ENCODE measurements around the gene MAST1. TPM values are rescaled to one million over a fixed set of nuclear protein-coding genes. Genes with fewer than 3 reads are reported as not detected.
"Not testable (repeated sequence)": the region's sequence is repeated elsewhere in the genome, so short reads cannot be mapped to it uniquely, and the experiment has no call there.

The MAST1 gene
- total RNA-seq, 6 donors from 2014 or later, result 0.17 to 0.89 (median 0.61) TPM; not detected in 3

DNA sequence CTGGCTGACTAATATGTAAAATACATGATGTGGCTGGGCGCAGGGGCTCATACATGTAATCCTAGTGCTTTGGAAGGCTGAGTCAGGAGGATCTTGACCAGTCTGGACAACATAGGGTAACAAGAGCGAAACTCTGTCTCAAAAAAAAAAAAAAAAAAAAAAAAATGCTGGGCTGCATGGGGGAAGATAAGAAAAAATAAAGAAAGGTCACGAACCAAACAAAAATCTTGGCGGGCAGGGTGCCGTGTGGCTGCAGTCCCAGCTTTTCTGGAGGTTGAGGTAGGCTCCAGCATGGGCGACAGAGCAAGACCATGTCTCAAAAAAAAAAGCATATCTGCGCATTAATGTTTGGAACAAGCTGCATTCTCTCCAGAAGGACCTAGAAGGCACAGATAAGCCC lies 23.2 kb upstream of the MAST1 start:
- 93 to 94% methylated on average over 7 of the region's 7 CpGs for WGBS, 2 donors
- H3K4me3 ChIP-seq, result no peak overlapping the region
- TF ChIP-seq EP300 (IDR thresholded peaks at IDR 0.05) (no peak), POLR2A (IDR thresholded peaks at IDR 0.05) (no peak), POLR2AphosphoS5 (IDR thresholded peaks at IDR 0.05) (no peak), CTCF (IDR thresholded peaks at IDR 0.05) (no peak)
- no peak overlapping the region for H3K27ac ChIP-seq
- H3K36me3 ChIP-seq, result peaks cover 0 to 19% (median 8%) of the 10 kb centered on the region in 4 donors
- ATAC-seq (ENCODE audit: low FRiP score in 2 of 2), result no peak
- H3K9me3 ChIP-seq, result no peaks in the 10 kb centered on the region
- DNase-seq, result no peak
- no peaks in the 10 kb centered on the region for H3K4me1 ChIP-seq
- no peaks in the 10 kb centered on the region for H3K27me3 ChIP-seq

DNA sequence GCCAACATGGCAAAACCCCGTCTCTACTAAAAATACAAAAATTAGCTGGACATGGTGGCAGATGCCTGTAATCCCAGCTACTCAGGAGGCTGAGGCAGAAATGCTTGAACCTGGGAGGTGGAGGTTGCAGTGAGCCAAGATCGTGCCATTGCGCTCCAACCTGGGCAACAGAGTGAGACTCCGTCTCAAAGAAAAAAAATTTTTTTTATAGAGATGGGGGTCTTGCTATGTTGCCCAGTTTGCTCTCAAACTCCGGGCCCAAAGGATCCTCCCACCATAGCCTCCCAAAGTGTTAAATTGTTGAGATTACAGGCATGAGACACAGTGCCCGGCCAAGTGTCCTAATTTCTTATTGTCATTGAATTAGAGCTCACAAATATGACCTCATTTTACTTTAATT lies 21.1 kb upstream of the MAST1 start:
- DNase-seq, H3K4me1 ChIP-seq: not testable (repeated sequence)
- WGBS, 2 donors, result 94 to 95% methylated on average over 6 of the region's 6 CpGs

DNA sequence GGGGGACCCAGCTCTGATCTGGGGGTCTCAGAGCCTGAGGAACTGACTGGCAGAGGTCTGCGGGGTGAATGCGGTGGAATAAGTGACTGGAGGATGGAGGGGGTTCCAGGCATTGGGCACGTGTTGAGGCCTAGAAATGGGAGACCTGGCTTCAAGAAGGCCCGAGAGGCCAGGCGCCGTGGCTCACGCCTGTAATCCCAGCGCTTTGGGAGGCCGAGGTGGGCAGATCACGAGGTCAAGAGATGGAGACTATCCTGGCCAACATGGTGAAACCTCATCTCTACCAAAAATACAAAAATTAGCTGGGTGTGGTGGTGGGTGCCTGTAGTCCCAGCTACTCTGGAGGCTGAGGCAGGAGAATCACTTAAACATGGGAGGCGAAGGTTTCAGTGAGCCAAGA lies 20.5 kb upstream of the MAST1 start:
- H3K36me3 ChIP-seq, result peaks cover 0 to 16% (median 5%) of the 10 kb centered on the region in 4 donors
- not testable (repeated sequence) for H3K4me3 ChIP-seq; H3K4me1 ChIP-seq; H3K27ac ChIP-seq; ATAC-seq (ENCODE audit: low FRiP score in 2 of 2); H3K9me3 ChIP-seq; H3K27me3 ChIP-seq
- peak in 1 of 2 donors; percentile 50 for DNase-seq
- WGBS, 2 donors, result 94 to 95% methylated on average over 11 of the region's 11 CpGs

More for the DNA sequence above, 21.1 kb upstream of the MAST1 start:
- not testable (repeated sequence) for H3K4me3 ChIP-seq; ATAC-seq (ENCODE audit: low FRiP score in 2 of 2); H3K9me3 ChIP-seq; H3K27ac ChIP-seq; H3K27me3 ChIP-seq
- peaks cover 0 to 19% (median 5%) of the 10 kb centered on the region in 4 donors for H3K36me3 ChIP-seq

GRCh38 chr19:12821761-12822160 lies 16.6 kb upstream of the MAST1 start:
- no peak for DNase-seq
- H3K27me3 ChIP-seq, result peaks cover 0 to 13% (median 1%) of the 10 kb centered on the region in 4 donors
- H3K4me3 ChIP-seq, result no peak overlapping the region
- no peaks in the 10 kb centered on the region for H3K36me3 ChIP-seq
- H3K4me1 ChIP-seq, result peaks cover 4 to 8% (median 5%) of the 10 kb centered on the region in 4 donors
- TF ChIP-seq POLR2AphosphoS5 (IDR thresholded peaks at IDR 0.05), result no peak
- no peak for TF ChIP-seq POLR2A (IDR thresholded peaks at IDR 0.05)
- TF ChIP-seq CTCF (IDR thresholded peaks at IDR 0.05), result no peak
- no peak for TF ChIP-seq EP300 (IDR thresholded peaks at IDR 0.05)
- ATAC-seq (ENCODE audit: low FRiP score in 2 of 2), result no peak
- no peaks in the 10 kb centered on the region for H3K9me3 ChIP-seq
- no peak overlapping the region for H3K27ac ChIP-seq
- 86 to 89% methylated on average over 2 of the region's 2 CpGs for WGBS, 2 donors

DNA sequence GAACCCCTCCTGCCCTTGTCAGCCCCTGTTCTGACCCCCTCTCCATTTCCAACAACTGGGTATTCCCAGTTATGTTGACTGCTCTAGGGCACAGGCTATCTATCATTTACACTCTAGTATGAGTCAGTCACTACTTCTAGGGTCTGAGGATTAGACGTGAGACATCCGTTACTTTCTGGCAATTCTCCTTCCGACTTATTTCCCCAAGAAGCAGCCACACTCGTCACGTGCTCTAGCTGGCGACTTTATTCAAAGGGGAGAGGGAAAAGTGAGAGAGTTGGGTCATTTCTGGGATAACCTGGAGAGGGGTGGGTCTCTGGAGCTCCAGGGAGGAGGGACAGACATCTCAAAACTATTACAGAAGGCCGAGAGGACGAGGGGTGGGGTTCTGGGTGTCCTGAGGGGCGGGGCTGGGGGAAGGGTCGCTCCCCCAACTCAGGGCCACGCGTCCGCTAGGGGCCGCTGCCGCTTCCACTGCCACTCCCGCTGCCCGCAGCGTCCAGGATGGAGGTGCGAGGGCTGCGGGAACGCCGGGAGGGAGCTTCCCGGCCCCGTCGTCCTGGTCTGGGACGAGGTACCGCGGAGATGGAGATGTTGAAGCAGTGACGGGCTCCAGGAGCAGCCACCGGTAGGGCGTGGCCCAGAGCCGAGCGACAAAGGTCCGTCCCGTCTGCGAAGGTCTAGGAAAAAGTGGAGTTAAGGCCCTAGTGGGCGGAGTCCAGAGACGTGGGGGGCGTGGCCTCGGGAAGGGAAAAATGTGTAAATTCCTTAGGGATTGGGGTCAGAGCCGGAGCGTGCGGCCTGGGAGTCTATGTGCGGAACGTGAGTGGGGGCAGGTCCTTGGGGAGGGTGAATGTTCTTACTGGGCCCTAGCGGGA lies 12.8 kb upstream of the MAST1 start:
- 6 to 9% methylated on average over 33 to 38 of the region's 46 CpGs for WGBS, 2 donors
- H3K36me3 ChIP-seq, result no peaks in the 10 kb centered on the region
- DNase-seq, result peak in 1 of 2 donors; percentile 85
- peaks cover 4 to 14% (median 9%) of the 10 kb centered on the region in 4 donors for H3K4me1 ChIP-seq
- peaks cover 0 to 23% (median 7%) of the 10 kb centered on the region in 4 donors for H3K27me3 ChIP-seq
- no peak for ATAC-seq (ENCODE audit: low FRiP score in 2 of 2)
- H3K27ac ChIP-seq, result no peak overlapping the region
- H3K4me3 ChIP-seq, result peak overlapping the region in 1 of 4 donors; percentile 17
- H3K9me3 ChIP-seq, result no peaks in the 10 kb centered on the region
- TF ChIP-seq POLR2AphosphoS5 (IDR thresholded peaks at IDR 0.05), result no peak
- TF ChIP-seq POLR2A (IDR thresholded peaks at IDR 0.05), result no peak
- TF ChIP-seq CTCF (IDR thresholded peaks at IDR 0.05), result peak in 1 of 6 experiments; percentile 15
- TF ChIP-seq EP300 (IDR thresholded peaks at IDR 0.05), result no peak

All from upper lobe of left lung (tissue), 6 donors.